Panc1 (cell line): ENCODE results near the gene MAPK10. TPM values are rescaled to one million over a fixed set of nuclear protein-coding genes. Genes with fewer than 3 reads are reported as not detected.

ENCODE experiments used
- ATAC-seq: fragments of 200-7000 bp; cut with Tn5 transposase; 2 replicates; pipeline ENCODE4 v1.9.1; 2020; ENCODE audit warnings: mild to moderate bottlenecking, moderate library complexity
- BruUV-seq: library from RNA; stranded (reverse); fragments of 400-500 nt; replicated peaks from 2 replicates; lab custom pipeline; 2021; lab: Mats Ljungman, UMichigan
- CTCF ChIA-PET: fragments of 300-600 bp; sonication (Branson Sonifier 250); formaldehyde crosslinking; loops from one replicate; lab custom pipeline; 2022; ENCODE audit warnings: antibody characterized with exemption; lab: Charles Lee
- POLR2A ChIA-PET: fragments of 300-600 bp; sonication (Branson Sonifier 250); formaldehyde crosslinking; loops from one replicate; lab custom pipeline; 2022; ENCODE audit warnings: antibody characterized with exemption; lab: Charles Lee
- DNase-seq: peaks from one replicate; pipeline ENCODE4 v3.0.0-alpha.2; 2010; ENCODE audit warnings: low read depth, low spot score
- H3K27ac ChIP-seq: 2 replicates; pipeline ENCODE4 v1.5.1; 2011; ENCODE audit warnings: mild to moderate bottlenecking, low read length, inconsistent platforms
- H3K27me3 ChIP-seq: fragments of 200-500 bp; sonication (Bioruptor generic); 2 replicates; pipeline ENCODE4 v1.6.0; 2014; ENCODE audit warnings: low read length, inconsistent platforms; ENCODE audit not compliant: control insufficient read depth, insufficient read depth
- H3K36me3 ChIP-seq: fragments of 200-500 bp; sonication (Bioruptor generic); 2 replicates; pipeline ENCODE4 v1.5.1; 2014; ENCODE audit warnings: inconsistent platforms, mild to moderate bottlenecking, low read length, moderate library complexity; ENCODE audit not compliant: control insufficient read depth, insufficient read depth
- H3K4me1 ChIP-seq: 2 replicates; pipeline ENCODE4 v1.5.1; 2011; ENCODE audit warnings: inconsistent platforms, mild to moderate bottlenecking, low read length, moderate library complexity; ENCODE audit not compliant: control insufficient read depth, insufficient read depth
- H3K4me3 ChIP-seq, 2 experiments: 2 replicates each; pipeline ENCODE4 v1.5.1; 2011 to 2012; ENCODE audit warnings: low read depth in 2 of 2, low read length in 2 of 2, mild to moderate bottlenecking in 2 of 2, inconsistent platforms in 1 of 2, moderate library complexity in 1 of 2
- H3K9me3 ChIP-seq: fragments of 200-500 bp; sonication (Bioruptor generic); 2 replicates; pipeline ENCODE4 v1.5.1; 2014; ENCODE audit warnings: low read depth, mild to moderate bottlenecking, inconsistent platforms, low read length, moderate library complexity; ENCODE audit not compliant: control insufficient read depth, insufficient read depth
- POLR2AphosphoS5 ChIP-seq: IDR thresholded peaks from 2 replicates; pipeline ENCODE4 v1.6.1; 2012; ENCODE audit warnings: mild to moderate bottlenecking, low read depth, low read length, moderate library complexity
- SIN3A ChIP-seq: IDR thresholded peaks from 2 replicates; pipeline ENCODE4 v1.6.1; 2012; ENCODE audit warnings: low read depth, mild to moderate bottlenecking, low read length, moderate library complexity, borderline replicate concordance; ENCODE audit not compliant: insufficient read depth
- TCF7L2 ChIP-seq: IDR thresholded peaks from 2 replicates; pipeline ENCODE4 v1.6.1; 2011; ENCODE audit warnings: mild to moderate bottlenecking, low read depth, low read length, inconsistent platforms
- in situ Hi-C: cut with HindIII; loops from 2 replicates; pipeline ENCODE4 v1.10.0; 2016; ENCODE audit warnings: low sequenced_read_pairs, low pct_unique_long_range_greater_than_20kb
- intact Hi-C: fragments of 100-400 bp; cut with micrococcal nuclease; formaldehyde crosslinking; loops from one replicate; pipeline ENCODE4 v1.10.0; 2022; ENCODE audit not compliant: unreplicated experiment
- total RNA-seq: library from RNA; stranded (reverse); gene quantifications from one replicate; pipeline ENCODE4 v1.2.1, GENCODE V29; 2021; ENCODE audit not compliant: unreplicated experiment
- TF ChIP-seq, protein P1 (sequence below), 2 experiments: IDR thresholded peaks; 2 replicates each; pipeline ENCODE4 v1.6.1; 2011 to 2012; ENCODE audit warnings: low read depth in 2 of 2, control low read depth in 1 of 2, low read length in 1 of 2, mild to moderate bottlenecking in 1 of 2, moderate library complexity in 1 of 2; ENCODE audit not compliant: insufficient read depth in 1 of 2
- TF ChIP-seq, protein P2 (sequence below): fragments of 450-650 bp; IDR thresholded peaks from 2 replicates; pipeline ENCODE4 v1.5.1; 2017; ENCODE audit warnings: mild to moderate bottlenecking

Gene MAPK10
- total RNA-seq, 1 experiment from 2014 or later, result 0.85 TPM

GRCh38 chr4:86159216-86159615 lies 200.6 kb downstream of the MAPK10 start:
- DNase-seq (no peak), ATAC-seq (no peak)
- Histone ChIP-seq H3K27ac (no peak overlapping the region), H3K4me3 (no peak overlapping the region), H3K36me3 (no peaks in the 10 kb centered on the region), H3K4me1 (no peaks in the 10 kb centered on the region), H3K9me3 (no peaks in the 10 kb centered on the region), H3K27me3 (no peaks in the 10 kb centered on the region)
- no TSS peak for BruUV-seq
- in situ Hi-C loops (no loop called here), intact Hi-C loops (no loop called here)
- CTCF ChIA-PET, result no interaction called here
- TF ChIP-seq POLR2AphosphoS5, result no peak
- no peak for TF ChIP-seq TCF7L2
- TF ChIP-seq SIN3A, result no peak
- TF ChIP-seq, protein P1, sequence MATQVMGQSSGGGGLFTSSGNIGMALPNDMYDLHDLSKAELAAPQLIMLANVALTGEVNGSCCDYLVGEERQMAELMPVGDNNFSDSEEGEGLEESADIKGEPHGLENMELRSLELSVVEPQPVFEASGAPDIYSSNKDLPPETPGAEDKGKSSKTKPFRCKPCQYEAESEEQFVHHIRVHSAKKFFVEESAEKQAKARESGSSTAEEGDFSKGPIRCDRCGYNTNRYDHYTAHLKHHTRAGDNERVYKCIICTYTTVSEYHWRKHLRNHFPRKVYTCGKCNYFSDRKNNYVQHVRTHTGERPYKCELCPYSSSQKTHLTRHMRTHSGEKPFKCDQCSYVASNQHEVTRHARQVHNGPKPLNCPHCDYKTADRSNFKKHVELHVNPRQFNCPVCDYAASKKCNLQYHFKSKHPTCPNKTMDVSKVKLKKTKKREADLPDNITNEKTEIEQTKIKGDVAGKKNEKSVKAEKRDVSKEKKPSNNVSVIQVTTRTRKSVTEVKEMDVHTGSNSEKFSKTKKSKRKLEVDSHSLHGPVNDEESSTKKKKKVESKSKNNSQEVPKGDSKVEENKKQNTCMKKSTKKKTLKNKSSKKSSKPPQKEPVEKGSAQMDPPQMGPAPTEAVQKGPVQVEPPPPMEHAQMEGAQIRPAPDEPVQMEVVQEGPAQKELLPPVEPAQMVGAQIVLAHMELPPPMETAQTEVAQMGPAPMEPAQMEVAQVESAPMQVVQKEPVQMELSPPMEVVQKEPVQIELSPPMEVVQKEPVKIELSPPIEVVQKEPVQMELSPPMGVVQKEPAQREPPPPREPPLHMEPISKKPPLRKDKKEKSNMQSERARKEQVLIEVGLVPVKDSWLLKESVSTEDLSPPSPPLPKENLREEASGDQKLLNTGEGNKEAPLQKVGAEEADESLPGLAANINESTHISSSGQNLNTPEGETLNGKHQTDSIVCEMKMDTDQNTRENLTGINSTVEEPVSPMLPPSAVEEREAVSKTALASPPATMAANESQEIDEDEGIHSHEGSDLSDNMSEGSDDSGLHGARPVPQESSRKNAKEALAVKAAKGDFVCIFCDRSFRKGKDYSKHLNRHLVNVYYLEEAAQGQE (IDR thresholded peaks at IDR 0.05; ENCODE audit: insufficient read depth in 1 of 2, low read depth in 2 of 2, low read length in 1 of 2), result no peak
- TF ChIP-seq, protein P2, sequence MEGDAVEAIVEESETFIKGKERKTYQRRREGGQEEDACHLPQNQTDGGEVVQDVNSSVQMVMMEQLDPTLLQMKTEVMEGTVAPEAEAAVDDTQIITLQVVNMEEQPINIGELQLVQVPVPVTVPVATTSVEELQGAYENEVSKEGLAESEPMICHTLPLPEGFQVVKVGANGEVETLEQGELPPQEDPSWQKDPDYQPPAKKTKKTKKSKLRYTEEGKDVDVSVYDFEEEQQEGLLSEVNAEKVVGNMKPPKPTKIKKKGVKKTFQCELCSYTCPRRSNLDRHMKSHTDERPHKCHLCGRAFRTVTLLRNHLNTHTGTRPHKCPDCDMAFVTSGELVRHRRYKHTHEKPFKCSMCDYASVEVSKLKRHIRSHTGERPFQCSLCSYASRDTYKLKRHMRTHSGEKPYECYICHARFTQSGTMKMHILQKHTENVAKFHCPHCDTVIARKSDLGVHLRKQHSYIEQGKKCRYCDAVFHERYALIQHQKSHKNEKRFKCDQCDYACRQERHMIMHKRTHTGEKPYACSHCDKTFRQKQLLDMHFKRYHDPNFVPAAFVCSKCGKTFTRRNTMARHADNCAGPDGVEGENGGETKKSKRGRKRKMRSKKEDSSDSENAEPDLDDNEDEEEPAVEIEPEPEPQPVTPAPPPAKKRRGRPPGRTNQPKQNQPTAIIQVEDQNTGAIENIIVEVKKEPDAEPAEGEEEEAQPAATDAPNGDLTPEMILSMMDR, result no peak
- POLR2A ChIA-PET, result no interaction called here

GRCh38 chr4:86156531-86156930 lies 203.3 kb downstream of the MAPK10 start:
- CTCF ChIA-PET, result no interaction called here

More at GRCh38 chr4:86156531-86156930, 203.3 kb downstream of the MAPK10 start:
- Histone ChIP-seq H3K27me3 (no peaks in the 10 kb centered on the region), H3K4me3 (no peak overlapping the region), H3K27ac (no peak overlapping the region), H3K4me1 (no peaks in the 10 kb centered on the region), H3K36me3 (no peaks in the 10 kb centered on the region), H3K9me3 (no peaks in the 10 kb centered on the region)
- in situ Hi-C loops, result no loop called here
- ATAC-seq, result no peak
- DNase-seq, result no peak
- intact Hi-C loops, result no loop called here
- no TSS peak for BruUV-seq
- POLR2A ChIA-PET, result no interaction called here
- no peak for TF ChIP-seq TCF7L2
- TF ChIP-seq, protein P2, result no peak
- no peak for TF ChIP-seq POLR2AphosphoS5
- TF ChIP-seq, protein P1 (IDR thresholded peaks at IDR 0.05; ENCODE audit: insufficient read depth in 1 of 2, low read depth in 2 of 2, low read length in 1 of 2), result no peak
- TF ChIP-seq SIN3A, result no peak
